Chondrocyte (in vitro differentiated cells): Measurements from ENCODE around the gene SOBP. TPM values are rescaled to one million over a fixed set of nuclear protein-coding genes. Genes with fewer than 3 reads are reported as not detected.

Source experiments
- DNase-seq: peaks from one replicate; pipeline ENCODE4 v3.0.0; 2021; ENCODE audit warnings: mixed read lengths, low spot score
- H3K27ac Mint-ChIP-seq: one replicate; pipeline ENCODE4 v1.8.0; 2021; ENCODE audit warnings: mild to moderate bottlenecking, moderate library complexity, mixed read lengths; ENCODE audit not compliant: unreplicated experiment
- H3K27me3 Mint-ChIP-seq: 2 replicates; pipeline ENCODE4 v1.8.0; 2021; ENCODE audit warnings: low read depth, mixed read lengths
- H3K36me3 Mint-ChIP-seq: 2 replicates; pipeline ENCODE4 v1.8.0; 2021; ENCODE audit warnings: low read depth, mixed read lengths
- H3K4me1 Mint-ChIP-seq: 2 replicates; pipeline ENCODE4 v1.8.0; 2021; ENCODE audit warnings: low read depth, mild to moderate bottlenecking, mixed read lengths
- H3K4me3 Mint-ChIP-seq: one replicate; pipeline ENCODE4 v1.8.0; 2021; ENCODE audit warnings: mild to moderate bottlenecking, moderate library complexity, mixed read lengths; ENCODE audit not compliant: unreplicated experiment
- H3K9me3 Mint-ChIP-seq: 2 replicates; pipeline ENCODE4 v1.8.0; 2021; ENCODE audit warnings: low read depth, mixed read lengths
- CTCF ChIP-seq: fragments of 200-600 bp; sonication (generic); IDR thresholded peaks from 2 replicates; pipeline ENCODE4 v1.5.0; 2021; ENCODE audit warnings: antibody characterized with exemption, mild to moderate bottlenecking, moderate library complexity
- total RNA-seq: library from RNA; stranded (reverse); gene quantifications from 3 replicates; pipeline ENCODE4 v1.2.1, GENCODE V29; 2021

SOBP gene
- total RNA-seq, 1 donor from 2014 or later, result 6.6 TPM

GRCh38 chr6:107543088-107543487 lies 53.2 kb downstream of the SOBP start:
- Mint-ChIP-seq H3K27me3 (no peaks in the 10 kb centered on the region), H3K27ac (no peak overlapping the region), H3K36me3 (peaks cover 4% of the 10 kb centered on the region), H3K4me1 (peaks cover 31% of the 10 kb centered on the region), H3K9me3 (no peaks in the 10 kb centered on the region), H3K4me3 (no peak overlapping the region)
- no peak for DNase-seq
- no peak for TF ChIP-seq CTCF

GRCh38 chr6:107543567-107543966 lies 53.6 kb downstream of the SOBP start:
- DNase-seq, result no peak
- Mint-ChIP-seq H3K4me1 (peaks cover 30% of the 10 kb centered on the region), H3K27ac (no peak overlapping the region), H3K27me3 (no peaks in the 10 kb centered on the region), H3K36me3 (peaks cover 4% of the 10 kb centered on the region), H3K9me3 (no peaks in the 10 kb centered on the region), H3K4me3 (no peak overlapping the region)
- no peak for TF ChIP-seq CTCF

GRCh38 chr6:107545763-107546162 lies 55.8 kb downstream of the SOBP start:
- H3K4me1 Mint-ChIP-seq, result peaks cover 9% of the 10 kb centered on the region
- peaks cover 2% of the 10 kb centered on the region for H3K36me3 Mint-ChIP-seq
- no peak overlapping the region for H3K4me3 Mint-ChIP-seq
- no peak overlapping the region for H3K27ac Mint-ChIP-seq
- no peaks in the 10 kb centered on the region for H3K27me3 Mint-ChIP-seq
- no peak for DNase-seq
- H3K9me3 Mint-ChIP-seq, result no peaks in the 10 kb centered on the region
- no peak for TF ChIP-seq CTCF

GRCh38 chr6:107546691-107547450 lies 57.0 kb downstream of the SOBP start:
- DNase-seq, result no peak
- no peaks in the 10 kb centered on the region for H3K27me3 Mint-ChIP-seq
- no peak for TF ChIP-seq CTCF
- no peak overlapping the region for H3K27ac Mint-ChIP-seq
- H3K9me3 Mint-ChIP-seq, result no peaks in the 10 kb centered on the region
- no peak overlapping the region for H3K4me3 Mint-ChIP-seq
- peaks cover 6% of the 10 kb centered on the region for H3K4me1 Mint-ChIP-seq
- peaks cover 2% of the 10 kb centered on the region for H3K36me3 Mint-ChIP-seq

- no peak for DNase-seq
- no peaks in the 10 kb centered on the region for H3K9me3 Mint-ChIP-seq
- no peak overlapping the region for H3K4me3 Mint-ChIP-seq
- peaks cover 5% of the 10 kb centered on the region for H3K36me3 Mint-ChIP-seq
- no peaks in the 10 kb centered on the region for H3K27me3 Mint-ChIP-seq
- H3K4me1 Mint-ChIP-seq, result peaks cover 4% of the 10 kb centered on the region
- TF ChIP-seq CTCF, result no peak
- H3K27ac Mint-ChIP-seq, result no peak overlapping the region
Observed at GRCh38 chr6:107547451-107547840, 57.5 kb downstream of the SOBP start.
